Measurements from ENCODE around the gene HSPA1L. TPM values are rescaled to one million over a fixed set of nuclear protein-coding genes. Genes with fewer than 3 reads are reported as not detected.

HSPA1L gene
- total and polyA plus RNA-seq, 2 experiments from 2014 or later, result 0.44 to 0.83 TPM

DNA sequence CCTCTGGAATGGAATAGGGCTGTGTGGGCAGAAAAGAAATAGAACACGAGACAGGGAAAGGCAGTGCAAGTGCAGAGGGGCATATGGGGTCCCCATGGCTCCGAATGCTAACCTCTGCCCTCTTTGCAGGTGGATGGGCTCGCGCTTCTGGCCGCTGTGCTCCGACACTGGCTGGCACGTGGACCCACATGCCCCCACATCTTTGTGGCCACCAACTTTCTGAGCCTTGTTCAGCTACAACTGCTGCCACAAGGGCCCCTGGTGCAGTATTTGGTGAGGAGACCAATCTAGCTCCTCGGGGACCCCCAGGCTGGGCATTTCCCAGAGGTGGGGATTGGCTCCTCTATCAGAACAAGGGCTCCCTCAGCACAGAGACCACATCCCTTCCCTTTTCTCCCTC is 53.7 kb downstream of the HSPA1L start:
- Histone ChIP-seq H4K20me1 (replicated peaks; ENCODE audit: insufficient read depth) (no peaks in the 10 kb centered on the region), H3K4me2 (no peak overlapping the region), H3K27ac (ENCODE audit: low read depth) (no peak overlapping the region), H3K4me3 (no peak overlapping the region), H2AFZ (no peak overlapping the region), H3F3A (replicated peaks; ENCODE audit: low read depth) (0 out of 2 replicates have a peak, but pooled peaks cover 2% of the 10 kb centered on the region), H3K9me2 (ENCODE audit: insufficient read depth) (no peaks in the 10 kb centered on the region), H3K4me1 (ENCODE audit: insufficient read depth) (peaks cover 9% of the 10 kb centered on the region; the same call in 1 of the 2 replicates), H3K79me2 (replicated peaks; ENCODE audit: insufficient read depth) (no peaks in the 10 kb centered on the region), H3K36me3 (ENCODE audit: insufficient read depth) (no peaks in the 10 kb centered on the region), H3K27me3 (ENCODE audit: insufficient read depth) (no peaks in the 10 kb centered on the region)
- DNase-seq (ENCODE audit: low spot score) (no peak), ATAC-seq (no peak)
- Mint-ChIP-seq H3K4me3 (no peak overlapping the region), H3K4me1 (peaks cover 21% of the 10 kb centered on the region), H3K27me3 (ENCODE audit: insufficient read depth, low read depth, poor library complexity) (peaks cover 7% of the 10 kb centered on the region), H3K27ac (no peak overlapping the region), H3K9me3 (no peaks in the 10 kb centered on the region; the same call in 2 of the 3 replicates), H3K36me3 (ENCODE audit: low read depth) (peaks cover 22% of the 10 kb centered on the region)
- TF ChIP-seq, protein P1, sequence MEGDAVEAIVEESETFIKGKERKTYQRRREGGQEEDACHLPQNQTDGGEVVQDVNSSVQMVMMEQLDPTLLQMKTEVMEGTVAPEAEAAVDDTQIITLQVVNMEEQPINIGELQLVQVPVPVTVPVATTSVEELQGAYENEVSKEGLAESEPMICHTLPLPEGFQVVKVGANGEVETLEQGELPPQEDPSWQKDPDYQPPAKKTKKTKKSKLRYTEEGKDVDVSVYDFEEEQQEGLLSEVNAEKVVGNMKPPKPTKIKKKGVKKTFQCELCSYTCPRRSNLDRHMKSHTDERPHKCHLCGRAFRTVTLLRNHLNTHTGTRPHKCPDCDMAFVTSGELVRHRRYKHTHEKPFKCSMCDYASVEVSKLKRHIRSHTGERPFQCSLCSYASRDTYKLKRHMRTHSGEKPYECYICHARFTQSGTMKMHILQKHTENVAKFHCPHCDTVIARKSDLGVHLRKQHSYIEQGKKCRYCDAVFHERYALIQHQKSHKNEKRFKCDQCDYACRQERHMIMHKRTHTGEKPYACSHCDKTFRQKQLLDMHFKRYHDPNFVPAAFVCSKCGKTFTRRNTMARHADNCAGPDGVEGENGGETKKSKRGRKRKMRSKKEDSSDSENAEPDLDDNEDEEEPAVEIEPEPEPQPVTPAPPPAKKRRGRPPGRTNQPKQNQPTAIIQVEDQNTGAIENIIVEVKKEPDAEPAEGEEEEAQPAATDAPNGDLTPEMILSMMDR (conservative IDR thresholded peaks at IDR 0.05; ENCODE audit: low read depth in 2 of 2), result no peak
- TF ChIP-seq NANOG (IDR thresholded peaks at IDR 0.05; ENCODE audit: borderline replicate concordance) (no peak), POLR2AphosphoS5 (IDR thresholded peaks at IDR 0.05; ENCODE audit: low read depth) (no peak), EZH2 (IDR thresholded peaks at IDR 0.05; ENCODE audit: low read depth, unreplicated experiment) (no peak), STAT1 (IDR thresholded peaks at IDR 0.05; ENCODE audit: unreplicated experiment) (no peak), ZNF331 (CRISPR knock-in tag; IDR thresholded peaks at IDR 0.05; ENCODE audit: low read depth) (no peak), EZH2phosphoT487 (IDR thresholded peaks at IDR 0.05; ENCODE audit: unreplicated experiment) (no peak)
- TF ChIP-seq, protein P2, sequence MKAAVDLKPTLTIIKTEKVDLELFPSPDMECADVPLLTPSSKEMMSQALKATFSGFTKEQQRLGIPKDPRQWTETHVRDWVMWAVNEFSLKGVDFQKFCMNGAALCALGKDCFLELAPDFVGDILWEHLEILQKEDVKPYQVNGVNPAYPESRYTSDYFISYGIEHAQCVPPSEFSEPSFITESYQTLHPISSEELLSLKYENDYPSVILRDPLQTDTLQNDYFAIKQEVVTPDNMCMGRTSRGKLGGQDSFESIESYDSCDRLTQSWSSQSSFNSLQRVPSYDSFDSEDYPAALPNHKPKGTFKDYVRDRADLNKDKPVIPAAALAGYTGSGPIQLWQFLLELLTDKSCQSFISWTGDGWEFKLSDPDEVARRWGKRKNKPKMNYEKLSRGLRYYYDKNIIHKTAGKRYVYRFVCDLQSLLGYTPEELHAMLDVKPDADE (IDR thresholded peaks at IDR 0.05), result no peak
- TF ChIP-seq, protein P3, sequence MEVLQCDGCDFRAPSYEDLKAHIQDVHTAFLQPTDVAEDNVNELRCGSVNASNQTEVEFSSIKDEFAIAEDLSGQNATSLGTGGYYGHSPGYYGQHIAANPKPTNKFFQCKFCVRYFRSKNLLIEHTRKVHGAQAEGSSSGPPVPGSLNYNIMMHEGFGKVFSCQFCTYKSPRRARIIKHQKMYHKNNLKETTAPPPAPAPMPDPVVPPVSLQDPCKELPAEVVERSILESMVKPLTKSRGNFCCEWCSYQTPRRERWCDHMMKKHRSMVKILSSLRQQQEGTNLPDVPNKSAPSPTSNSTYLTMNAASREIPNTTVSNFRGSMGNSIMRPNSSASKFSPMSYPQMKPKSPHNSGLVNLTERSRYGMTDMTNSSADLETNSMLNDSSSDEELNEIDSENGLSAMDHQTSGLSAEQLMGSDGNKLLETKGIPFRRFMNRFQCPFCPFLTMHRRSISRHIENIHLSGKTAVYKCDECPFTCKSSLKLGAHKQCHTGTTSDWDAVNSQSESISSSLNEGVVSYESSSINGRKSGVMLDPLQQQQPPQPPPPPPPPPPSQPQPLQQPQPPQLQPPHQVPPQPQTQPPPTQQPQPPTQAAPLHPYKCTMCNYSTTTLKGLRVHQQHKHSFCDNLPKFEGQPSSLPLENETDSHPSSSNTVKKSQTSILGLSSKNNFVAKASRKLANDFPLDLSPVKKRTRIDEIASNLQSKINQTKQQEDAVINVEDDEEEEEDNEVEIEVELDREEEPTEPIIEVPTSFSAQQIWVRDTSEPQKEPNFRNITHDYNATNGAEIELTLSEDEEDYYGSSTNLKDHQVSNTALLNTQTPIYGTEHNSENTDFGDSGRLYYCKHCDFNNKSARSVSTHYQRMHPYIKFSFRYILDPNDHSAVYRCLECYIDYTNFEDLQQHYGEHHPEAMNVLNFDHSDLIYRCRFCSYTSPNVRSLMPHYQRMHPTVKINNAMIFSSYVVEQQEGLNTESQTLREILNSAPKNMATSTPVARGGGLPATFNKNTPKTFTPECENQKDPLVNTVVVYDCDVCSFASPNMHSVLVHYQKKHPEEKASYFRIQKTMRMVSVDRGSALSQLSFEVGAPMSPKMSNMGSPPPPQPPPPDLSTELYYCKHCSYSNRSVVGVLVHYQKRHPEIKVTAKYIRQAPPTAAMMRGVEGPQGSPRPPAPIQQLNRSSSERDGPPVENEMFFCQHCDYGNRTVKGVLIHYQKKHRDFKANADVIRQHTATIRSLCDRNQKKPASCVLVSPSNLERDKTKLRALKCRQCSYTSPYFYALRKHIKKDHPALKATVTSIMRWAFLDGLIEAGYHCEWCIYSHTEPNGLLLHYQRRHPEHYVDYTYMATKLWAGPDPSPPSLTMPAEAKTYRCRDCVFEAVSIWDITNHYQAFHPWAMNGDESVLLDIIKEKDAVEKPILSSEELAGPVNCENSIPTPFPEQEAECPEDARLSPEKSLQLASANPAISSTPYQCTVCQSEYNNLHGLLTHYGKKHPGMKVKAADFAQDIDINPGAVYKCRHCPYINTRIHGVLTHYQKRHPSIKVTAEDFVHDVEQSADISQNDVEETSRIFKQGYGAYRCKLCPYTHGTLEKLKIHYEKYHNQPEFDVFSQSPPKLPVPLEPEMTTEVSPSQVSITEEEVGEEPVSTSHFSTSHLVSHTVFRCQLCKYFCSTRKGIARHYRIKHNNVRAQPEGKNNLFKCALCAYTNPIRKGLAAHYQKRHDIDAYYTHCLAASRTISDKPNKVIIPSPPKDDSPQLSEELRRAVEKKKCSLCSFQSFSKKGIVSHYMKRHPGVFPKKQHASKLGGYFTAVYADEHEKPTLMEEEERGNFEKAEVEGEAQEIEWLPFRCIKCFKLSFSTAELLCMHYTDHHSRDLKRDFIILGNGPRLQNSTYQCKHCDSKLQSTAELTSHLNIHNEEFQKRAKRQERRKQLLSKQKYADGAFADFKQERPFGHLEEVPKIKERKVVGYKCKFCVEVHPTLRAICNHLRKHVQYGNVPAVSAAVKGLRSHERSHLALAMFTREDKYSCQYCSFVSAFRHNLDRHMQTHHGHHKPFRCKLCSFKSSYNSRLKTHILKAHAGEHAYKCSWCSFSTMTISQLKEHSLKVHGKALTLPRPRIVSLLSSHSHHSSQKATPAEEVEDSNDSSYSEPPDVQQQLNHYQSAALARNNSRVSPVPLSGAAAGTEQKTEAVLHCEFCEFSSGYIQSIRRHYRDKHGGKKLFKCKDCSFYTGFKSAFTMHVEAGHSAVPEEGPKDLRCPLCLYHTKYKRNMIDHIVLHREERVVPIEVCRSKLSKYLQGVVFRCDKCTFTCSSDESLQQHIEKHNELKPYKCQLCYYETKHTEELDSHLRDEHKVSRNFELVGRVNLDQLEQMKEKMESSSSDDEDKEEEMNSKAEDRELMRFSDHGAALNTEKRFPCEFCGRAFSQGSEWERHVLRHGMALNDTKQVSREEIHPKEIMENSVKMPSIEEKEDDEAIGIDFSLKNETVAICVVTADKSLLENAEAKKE (CRISPR knock-in tag; IDR thresholded peaks at IDR 0.05), result no peak

All from GM23338 (cell line).